HG03571 (cell line): ENCODE results near the gene GNG7.
"Not testable (repeated sequence)": the region's sequence is repeated elsewhere in the genome, so short reads cannot be mapped to it uniquely, and the experiment has no call there.

Experiments
- ATAC-seq: cut with Tn5 transposase; IDR thresholded peaks from one replicate; pipeline ENCODE4 v1.9.1; 2021; ENCODE audit not compliant: unreplicated experiment

GNG7 gene

DNA sequence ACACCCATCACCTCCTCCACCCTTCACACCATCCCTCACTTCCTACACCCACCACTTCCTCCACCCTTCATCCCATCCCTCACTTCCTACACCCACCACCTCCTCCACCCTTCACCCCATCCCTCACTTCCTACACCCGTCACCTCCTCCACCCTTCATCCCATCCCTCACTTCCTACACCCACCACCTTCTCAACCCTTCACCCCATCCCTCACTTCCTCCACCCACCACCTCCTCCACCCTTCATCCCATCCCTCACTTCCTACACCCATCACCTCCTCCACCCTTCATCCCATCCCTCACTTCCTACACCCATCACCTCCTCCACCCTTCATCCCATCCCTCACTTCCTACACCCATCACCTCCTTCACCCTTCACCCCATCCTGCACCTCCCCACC, 11.6 kb upstream of the GNG7 start:
- ATAC-seq, result not testable (repeated sequence)

DNA sequence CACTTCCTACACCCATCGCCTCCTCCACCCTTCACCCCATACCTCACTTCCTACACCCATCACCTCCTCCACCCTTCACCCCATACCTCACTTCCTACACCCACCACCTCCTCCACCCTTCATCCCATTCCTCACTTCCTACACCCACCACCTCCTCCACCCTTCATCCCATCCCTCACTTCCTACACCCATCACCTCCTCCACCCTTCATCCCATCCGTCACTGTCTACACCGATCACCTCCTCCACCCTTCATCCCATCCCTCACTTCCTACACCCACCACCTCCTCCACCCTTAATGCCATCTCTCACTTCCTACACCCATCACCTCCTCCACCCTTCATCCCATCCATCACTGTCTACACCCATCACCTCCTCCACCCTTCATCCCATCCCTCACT, 10.7 kb upstream of the GNG7 start:
- ATAC-seq, result not testable (repeated sequence)

DNA sequence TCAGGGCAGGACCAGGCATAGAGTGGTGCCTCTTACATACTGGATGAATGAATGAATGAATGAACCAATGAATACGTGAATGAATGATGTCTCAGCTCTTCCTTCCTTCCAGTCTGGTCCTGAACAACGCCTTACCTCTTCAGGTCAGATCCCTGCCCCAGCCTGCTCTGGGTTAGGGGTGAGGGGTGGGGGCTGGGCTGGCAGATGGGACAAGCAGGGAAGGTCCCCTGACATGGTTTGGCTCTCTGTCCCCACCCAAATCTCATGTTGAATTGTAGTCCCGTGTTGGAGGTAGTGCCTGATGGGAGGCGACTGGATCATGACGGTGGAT, 9.3 kb upstream of the GNG7 start:
- ATAC-seq, result no peak

DNA sequence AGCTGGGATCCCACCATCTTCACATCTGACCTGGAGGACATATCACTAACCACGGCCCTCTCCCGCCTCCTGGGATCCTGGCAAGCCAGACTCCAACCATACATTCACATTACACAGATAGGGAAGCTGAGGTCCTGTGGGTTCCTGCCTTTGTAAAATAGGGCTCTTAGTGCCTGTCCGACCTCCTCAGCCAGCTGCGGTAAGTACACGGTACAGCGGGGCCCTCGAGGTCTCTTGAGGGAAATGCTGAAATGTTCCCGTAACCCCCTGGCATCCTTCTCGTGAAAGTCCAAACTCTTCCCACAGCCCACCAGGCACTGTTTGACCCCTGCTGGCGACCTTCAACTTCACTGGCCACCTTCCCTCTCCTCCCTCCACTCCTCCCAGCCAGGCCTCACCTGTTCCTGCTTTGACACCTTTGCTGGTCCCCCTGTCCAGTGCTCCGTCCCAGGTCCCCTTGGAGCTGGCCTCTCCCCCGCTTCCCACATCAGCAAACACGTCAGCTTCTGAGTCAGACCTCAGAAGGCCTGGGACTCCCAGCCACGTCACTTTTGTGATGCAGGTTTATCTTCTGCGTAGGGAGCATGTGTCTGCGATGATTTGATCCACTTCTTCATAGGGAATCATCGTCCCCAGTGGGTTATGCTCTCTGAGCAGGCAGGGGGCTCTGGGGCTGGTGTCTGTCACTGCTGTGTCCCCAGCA, 8.8 kb upstream of the GNG7 start:
- no peak for ATAC-seq

- ATAC-seq, result no peak
These were observed 3.8 kb upstream of the GNG7 start for GRCh38 chr19:2706251-2706650.

GRCh38 chr19:2703691-2704216, 1.3 kb upstream of the GNG7 start:
- no peak for ATAC-seq

DNA sequence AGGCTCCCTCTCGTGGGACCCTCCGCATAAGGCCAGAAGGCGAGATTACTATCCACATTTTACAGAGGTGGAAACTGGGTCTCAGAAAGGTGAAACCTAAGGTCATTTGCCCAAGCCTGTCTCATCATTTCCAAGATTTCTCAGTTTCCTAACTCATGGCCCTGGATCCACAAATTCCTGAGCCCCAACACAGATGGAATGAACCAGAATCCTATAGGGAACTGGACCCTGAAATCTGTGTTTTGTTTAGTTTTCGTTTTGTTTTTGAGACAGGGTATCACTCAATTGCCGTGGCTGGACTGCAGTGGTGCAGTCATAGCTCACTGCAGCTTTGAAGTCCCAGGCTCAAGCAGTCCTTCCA, 563 bp upstream of the GNG7 start:
- ATAC-seq, result no peak

GRCh38 chr19:2701361-2702169, 929 bp downstream of the GNG7 start:
- no peak for ATAC-seq

GRCh38 chr19:2700660-2701360, 1.7 kb downstream of the GNG7 start:
- no peak for ATAC-seq

DNA sequence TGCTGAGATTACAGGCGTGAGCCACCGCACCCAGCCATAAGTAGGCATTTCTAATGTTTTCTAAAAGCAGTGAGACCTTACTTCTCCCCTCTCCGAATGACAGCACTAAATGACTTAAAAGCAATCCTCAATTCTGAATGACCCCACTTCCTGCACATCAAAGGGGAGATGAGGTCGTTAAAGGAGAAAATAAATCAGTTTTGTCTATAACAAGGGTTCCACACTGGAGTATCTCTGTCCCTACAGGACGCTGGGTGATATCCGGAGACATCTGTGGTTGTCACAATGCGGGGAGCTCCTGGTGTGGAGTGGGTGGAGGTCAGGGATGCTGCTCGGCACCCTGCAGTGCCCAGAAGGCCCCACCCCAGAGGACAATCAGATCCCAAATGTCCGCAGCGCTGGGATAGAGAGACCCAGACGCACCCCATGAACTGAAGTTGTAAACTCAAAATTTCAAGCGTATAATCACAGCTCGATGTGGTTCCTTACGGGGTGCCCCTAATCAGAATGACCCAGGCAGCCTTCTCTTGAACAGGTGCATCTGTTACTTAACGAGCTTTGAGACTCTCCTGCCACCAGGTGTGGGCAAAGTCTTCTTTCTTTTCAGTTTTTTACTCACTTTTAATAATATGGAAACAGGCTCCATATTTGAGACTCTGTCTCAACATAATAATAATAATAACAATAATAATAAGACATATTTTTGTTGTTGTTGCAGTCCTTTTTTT, 2.9 kb downstream of the GNG7 start:
- ATAC-seq, result no peak

- ATAC-seq, result no peak
These were observed 8.3 kb downstream of the GNG7 start for GRCh38 chr19:2694196-2694595.

GRCh38 chr19:2693492-2694160, 8.9 kb downstream of the GNG7 start:
- ATAC-seq, result no peak

GRCh38 chr19:2691951-2692350, 10.5 kb downstream of the GNG7 start:
- ATAC-seq, result no peak

DNA sequence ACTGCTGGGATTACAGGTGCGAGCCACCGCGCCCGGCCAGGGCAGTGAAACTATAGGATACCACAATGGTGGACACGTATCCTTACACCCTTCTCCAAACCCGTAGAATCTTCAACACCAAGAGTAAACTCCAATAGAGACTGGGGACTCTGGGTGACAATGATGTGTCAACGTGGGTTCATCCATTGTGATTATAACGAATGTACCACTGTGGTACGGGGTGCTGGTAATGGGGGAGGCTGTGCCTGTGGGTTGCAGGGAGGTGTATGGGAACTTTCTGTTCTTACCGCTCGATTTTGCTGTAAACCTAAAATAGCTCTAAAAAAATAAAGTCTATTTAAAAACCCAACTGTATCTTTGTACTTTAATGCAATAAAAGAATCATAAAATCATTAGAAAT, 11.6 kb downstream of the GNG7 start:
- ATAC-seq, result no peak

- ATAC-seq, result no peak
These were observed 16.1 kb downstream of the GNG7 start for GRCh38 chr19:2686360-2686759.

DNA sequence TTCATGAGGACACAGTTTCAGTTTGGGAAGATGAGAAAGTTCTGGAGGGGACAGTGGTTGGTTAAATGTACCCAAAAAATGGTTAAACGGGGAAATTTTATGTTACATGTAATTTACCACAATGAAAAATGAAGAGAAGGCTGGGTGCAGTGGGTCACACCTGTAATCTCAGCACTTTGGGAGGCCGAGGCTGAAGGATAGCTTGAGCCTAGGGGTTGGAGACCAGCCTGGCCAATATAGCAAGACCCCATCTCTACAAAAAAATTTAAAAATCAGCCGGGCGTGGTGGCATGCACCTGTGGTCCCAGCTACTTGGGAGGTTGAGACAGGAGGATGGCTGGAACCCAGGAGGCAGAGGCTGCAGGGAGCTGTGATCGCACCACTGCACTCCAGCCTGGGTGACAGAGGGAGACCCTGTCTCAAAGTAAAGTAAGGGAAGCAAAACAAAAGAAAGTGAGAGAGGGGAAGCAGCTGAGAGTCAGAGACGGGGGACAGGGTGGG, 17.2 kb downstream of the GNG7 start:
- no peak for ATAC-seq

GRCh38 chr19:2683430-2684003, 19.0 kb downstream of the GNG7 start:
- no peak for ATAC-seq

GRCh38 chr19:2680808-2681207, 21.7 kb downstream of the GNG7 start:
- ATAC-seq, result no peak

- no peak for ATAC-seq
These were observed 23.1 kb downstream of the GNG7 start for GRCh38 chr19:2679439-2679838.

- not testable (repeated sequence) for ATAC-seq
These were observed 23.5 kb downstream of the GNG7 start for GRCh38 chr19:2678948-2679347.
